Activated T-helper 1 cell treated with anti-CD3 and anti-CD28 coated beads, Interleukin-2, amount 50 U/mL, for 16 hours (primary cell): ENCODE data around the gene ATXN2.

Experiments
- DNase-seq, 2 donors: peaks; one replicate each; pipeline ENCODE4 v3.0.0-alpha.2; 2020; ENCODE audit warnings: low read depth in 1 of 2, low spot score in 1 of 2

ATXN2 gene

GRCh38 chr12:111424189-111424792, 174.8 kb downstream of the ATXN2 start:
- no peak for DNase-seq

GRCh38 chr12:111420494-111420893, 178.6 kb downstream of the ATXN2 start:
- no peak for DNase-seq

DNA sequence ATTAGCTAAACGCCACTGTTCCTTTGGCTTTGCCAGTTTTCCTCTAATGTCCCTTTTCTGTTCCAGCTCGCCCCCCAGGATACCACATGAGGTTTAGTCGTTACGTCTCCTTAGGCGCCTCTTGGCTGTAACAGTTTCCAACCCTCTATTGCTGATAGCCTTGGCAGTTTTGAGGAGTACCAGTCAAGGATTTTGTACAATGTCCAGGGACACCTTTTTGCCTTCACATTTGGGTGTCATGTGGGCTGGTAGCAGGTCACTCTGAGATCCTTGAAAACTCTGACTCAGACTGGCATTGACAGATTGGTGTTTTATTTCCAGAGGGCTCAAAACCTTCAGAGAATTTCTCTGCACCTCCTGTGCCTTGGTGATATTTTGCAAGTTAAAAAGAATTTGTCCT, 179.3 kb downstream of the ATXN2 start:
- no peak for DNase-seq

GRCh38 chr12:111418594-111418880, 180.6 kb downstream of the ATXN2 start:
- no peak for DNase-seq

DNA sequence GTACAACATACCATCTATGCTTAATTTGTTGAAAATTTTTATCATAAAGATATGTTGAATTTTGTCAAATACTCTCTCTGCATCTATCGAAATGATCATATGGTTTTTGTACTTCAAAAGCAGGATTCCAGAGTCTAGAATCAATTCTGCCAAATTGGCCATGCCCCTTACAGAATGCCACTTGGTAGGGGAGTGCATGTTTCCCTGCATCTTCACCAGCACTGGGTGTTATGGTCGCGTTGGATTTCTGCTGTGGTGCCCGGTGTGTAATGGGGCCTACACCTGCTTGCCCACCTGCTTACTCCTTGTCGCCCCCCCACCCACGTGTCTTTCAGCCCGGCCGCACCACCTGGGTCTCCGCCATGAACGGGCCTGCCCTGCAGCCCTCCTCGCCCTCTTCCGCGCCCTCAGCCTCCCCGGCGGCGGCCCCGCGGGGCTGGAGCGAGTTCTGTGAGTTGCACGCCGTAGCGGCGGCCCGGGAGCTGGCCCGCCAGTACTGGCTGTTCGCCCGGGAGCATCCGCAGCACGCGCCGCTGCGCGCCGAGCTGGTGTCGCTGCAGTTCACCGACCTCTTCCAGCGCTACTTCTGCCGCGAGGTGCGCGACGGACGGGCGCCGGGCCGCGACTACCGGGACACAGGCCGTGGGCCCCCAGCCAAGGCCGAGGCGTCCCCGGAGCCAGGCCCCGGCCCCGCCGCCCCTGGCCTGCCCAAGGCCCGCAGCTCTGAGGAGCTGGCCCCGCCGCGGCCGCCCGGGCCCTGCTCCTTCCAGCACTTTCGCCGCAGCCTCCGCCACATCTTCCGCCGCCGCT, 181.1 kb downstream of the ATXN2 start:
- DNase-seq: no peak

DNA sequence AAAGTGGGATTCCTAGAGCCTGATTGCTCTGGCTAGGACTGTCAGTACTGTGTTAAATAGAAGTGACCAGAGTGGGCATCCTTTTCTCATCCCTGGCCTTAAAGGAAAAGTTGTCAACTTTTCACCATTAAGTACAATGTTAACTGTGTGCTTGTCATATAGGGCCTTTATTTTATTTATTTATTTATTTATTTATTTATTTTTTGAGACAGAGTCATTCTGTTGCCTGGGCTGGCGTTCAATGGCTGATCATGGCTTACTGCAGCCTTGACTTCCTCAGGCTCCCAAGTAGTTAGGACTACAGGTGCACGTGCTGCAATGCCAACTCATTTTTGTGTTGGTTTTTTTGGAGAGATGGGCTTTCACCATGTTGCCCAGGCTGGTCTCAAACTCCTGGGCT, 181.8 kb downstream of the ATXN2 start:
- no peak for DNase-seq

GRCh38 chr12:111414711-111415252, 184.3 kb downstream of the ATXN2 start:
- DNase-seq: no peak

- no peak for DNase-seq
Observed at GRCh38 chr12:111413442-111414086, 185.6 kb downstream of the ATXN2 start.

- no peak for DNase-seq
Observed at GRCh38 chr12:111412830-111413441, 186.2 kb downstream of the ATXN2 start.

- no peak for DNase-seq
Observed at GRCh38 chr12:111412007-111412829, 186.9 kb downstream of the ATXN2 start.

GRCh38 chr12:111411185-111411764, 187.8 kb downstream of the ATXN2 start:
- no peak for DNase-seq

DNA sequence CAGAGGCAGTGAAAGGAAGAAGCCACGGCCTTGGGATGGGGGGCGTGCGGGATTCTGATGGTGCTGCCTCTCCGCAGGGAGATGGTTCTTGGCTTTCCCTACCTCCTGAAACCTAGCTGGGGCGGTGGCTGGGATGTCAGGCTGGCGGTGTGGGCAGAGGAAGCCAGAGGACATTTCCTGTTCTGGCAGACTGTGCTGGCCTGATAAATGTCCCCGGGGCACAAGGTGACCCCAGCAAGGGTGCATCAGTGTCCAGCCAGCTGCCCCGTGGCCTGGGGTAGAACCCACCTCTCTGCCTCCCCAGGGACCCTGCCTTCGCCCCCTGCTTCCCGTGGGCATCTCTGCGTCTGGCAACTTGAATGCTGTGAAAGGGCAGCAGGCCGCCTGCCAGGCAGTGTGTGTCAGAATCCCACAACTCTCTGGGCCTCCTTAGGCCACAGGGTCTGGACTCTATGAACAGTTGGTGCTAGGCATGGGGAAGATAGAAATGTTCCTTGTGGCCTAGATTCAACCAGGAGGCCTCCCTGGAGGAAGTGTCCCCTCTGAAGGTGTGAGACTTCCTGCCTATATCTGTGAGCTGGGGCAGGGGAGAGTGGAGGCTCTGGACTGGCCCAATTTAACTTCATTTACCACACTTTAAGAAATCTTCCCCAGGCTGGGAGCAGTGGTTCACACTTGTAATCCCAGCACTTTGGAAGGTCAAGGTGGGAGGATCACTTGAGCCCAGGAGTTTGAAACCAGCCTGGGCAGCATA, 188.5 kb downstream of the ATXN2 start:
- no peak for DNase-seq

GRCh38 chr12:111409780-111410430, 189.2 kb downstream of the ATXN2 start:
- DNase-seq: no peak

DNA sequence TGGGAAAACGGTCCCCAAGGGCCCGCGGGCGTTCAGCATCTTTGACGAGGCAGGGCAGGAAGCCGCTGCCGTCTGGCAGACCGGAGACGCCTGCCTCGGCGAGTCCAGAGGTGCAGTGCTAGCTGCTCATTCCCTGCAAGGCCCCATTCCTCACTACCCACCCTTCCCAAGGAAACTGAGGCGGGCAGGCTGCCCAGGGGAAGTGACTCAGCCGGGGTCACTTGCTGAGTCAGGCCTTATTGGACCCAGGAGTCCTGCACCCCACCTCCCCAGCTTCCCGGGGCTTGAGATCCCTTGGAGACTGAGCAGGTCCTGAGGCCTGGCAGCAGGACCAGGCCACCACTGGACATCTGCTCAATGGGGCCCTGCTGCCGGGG, 189.7 kb downstream of the ATXN2 start:
- DNase-seq: no peak

DNA sequence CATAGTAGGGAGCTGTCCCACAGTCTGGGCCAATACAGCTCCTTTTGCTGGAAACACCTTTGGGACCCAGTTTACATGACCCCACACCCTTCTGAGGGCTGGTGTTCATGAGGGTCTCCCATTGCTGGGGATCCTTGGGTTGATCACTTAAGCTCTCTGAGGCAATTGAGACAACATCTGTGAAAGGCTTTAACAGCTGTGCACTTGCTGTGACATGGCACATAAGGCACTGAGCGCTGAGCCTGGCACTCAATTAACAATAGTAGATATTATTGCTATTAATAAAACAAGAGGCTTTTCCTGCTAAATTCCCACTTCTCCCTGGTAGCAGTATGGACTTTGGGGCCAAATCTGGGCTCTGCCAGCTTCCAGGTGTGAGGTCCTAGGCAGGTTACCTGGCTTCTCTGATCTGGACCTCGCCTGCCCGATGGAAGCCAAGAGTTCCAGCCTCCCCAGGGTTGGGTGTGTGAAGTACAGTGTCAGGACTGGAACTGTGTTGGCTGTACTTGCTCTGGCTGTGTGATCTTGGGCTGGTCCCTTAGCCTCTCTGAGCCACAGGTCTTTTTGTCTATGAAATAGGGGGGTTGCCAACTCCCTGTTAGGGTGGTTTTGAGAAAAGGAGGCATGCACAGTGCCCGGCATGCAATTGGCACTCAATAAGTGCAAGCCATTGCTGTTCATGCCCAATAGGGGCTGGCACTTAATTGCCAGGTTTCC, 190.3 kb downstream of the ATXN2 start:
- no peak for DNase-seq

DNA sequence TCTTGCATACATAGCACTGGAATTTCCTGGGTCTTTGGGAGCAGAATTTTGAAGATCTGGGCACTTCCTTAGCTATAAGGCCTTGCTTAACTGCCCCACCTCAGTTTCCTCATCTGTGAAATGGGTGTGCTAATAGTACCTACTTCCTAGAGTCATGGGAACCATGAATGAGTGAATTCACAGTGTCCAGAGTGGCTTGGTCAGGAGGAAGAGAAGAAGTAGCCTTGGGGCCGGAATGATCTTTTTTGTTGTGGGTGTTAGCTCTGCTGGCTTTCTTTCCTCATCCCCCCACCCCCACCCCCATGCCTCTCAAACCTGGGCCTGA, 191.0 kb downstream of the ATXN2 start:
- DNase-seq: no peak

DNA sequence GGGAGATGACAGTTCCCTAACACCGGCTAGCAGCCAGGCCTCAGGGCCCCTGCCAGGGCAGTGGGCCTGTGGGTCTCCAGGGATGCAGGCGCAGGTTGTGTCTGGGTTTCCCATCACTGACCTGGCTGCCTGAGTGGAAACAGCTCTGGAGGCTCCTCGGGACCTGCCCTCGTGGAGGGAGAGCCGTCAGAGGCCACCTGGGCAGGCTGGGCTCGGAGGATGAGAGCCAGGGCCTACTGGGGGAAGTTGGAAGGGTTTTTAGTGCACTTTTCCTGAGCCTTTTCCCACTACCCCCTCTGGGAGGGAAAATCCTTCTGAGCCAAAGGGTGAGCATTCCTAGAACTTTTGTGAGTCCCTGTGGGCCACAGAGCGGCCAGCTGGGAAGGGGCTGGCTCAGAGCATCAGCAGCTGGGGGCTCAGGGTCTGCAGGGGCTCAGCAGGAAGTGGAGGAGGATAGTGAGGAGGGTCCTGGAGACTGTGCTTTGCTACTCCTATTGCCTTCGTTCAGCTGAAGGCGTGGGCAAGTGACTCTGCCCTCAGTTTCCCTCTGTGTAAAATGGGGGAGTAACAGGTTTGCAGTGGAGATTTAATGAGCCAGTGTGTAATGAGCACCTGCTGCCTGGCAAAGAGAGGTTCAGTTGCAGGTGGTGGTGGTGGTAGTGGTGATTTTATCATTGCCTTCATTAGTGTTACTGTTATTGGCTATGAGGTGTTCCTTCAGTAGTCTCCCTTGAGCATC, 191.6 kb downstream of the ATXN2 start:
- DNase-seq: no peak
